ENCODE data around the gene SZT2. TPM values are rescaled to one million over a fixed set of nuclear protein-coding genes. Genes with fewer than 3 reads are reported as not detected.

SZT2 gene
- total RNA-seq, 1 experiment from 2014 or later, result 71.6 TPM

DNA sequence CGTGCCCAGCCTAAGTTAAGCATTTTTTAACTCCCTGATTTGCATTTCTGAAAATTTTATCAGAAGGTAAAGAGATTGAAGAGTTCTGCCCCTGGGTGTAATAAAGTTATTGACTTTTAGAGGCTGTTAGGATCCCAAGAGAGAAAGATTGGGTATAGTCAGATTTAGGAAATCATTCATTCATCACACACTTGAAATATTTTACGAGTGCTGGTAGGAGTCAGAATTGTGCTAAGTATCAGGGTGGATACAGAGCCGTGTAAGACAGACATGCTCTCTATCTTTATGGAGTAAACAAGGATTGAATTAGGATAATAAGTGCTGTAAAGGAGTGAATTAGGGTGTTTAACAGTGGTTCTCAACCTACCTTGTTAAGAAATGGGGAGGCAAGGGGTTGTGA lies 3.0 kb downstream of the SZT2 start:
- CTCF ChIA-PET, result no interaction called here
- POLR2A ChIA-PET (ENCODE audit: unreplicated experiment), result interaction anchor here (0.7 kb wide), 1 partner anchor 448 kb away, joined by 3 read pairs; no protein-coding TSS in a partner anchor
- Histone ChIP-seq H3F3A (ENCODE audit: insufficient read depth, low read depth) (peaks cover 5% of the 10 kb centered on the region; the same call in 1 of the 2 replicates), H2AFZ (no peak overlapping the region), H3K9me3 (ENCODE audit: insufficient read depth, low read depth) (no peaks in the 10 kb centered on the region), H3K27ac (no peak overlapping the region), H3K4me2 (no peak overlapping the region), H3K36me3 (ENCODE audit: low read depth) (no peaks in the 10 kb centered on the region; the same call in 1 of the 2 replicates), H4K20me1 (ENCODE audit: insufficient read depth) (0 out of 2 replicates have a peak, but pooled peaks cover 3% of the 10 kb centered on the region), H3K4me3 (no peak overlapping the region), H3K27me3 (ENCODE audit: insufficient read depth, low read depth) (no peaks in the 10 kb centered on the region), H3K79me2 (ENCODE audit: low read depth) (peaks cover 44% of the 10 kb centered on the region), H3K4me1 (replicated peaks; ENCODE audit: insufficient read depth) (peaks cover 18% of the 10 kb centered on the region), H3K9me2 (ENCODE audit: insufficient read depth) (no peaks in the 10 kb centered on the region)
- no TSS peak for BruUV-seq (replicated peaks)
- DNase-seq, result no peak
- intact Hi-C loops (cut with micrococcal nuclease; ENCODE audit: unreplicated experiment), result no loop called here
- TF ChIP-seq CTCF (conservative IDR thresholded peaks at IDR 0.05), result no peak
- TF ChIP-seq EZH2 (IDR thresholded peaks at IDR 0.05; ENCODE audit: low read depth), result no peak

GRCh38 chr1:43395523-43395922 lies 5.8 kb downstream of the SZT2 start:
- ChIA-PET CTCF (no interaction called here), POLR2A (ENCODE audit: unreplicated experiment) (interaction anchor here (0.6 to 0.7 kb wide), 2 partner anchors 188 to 911 kb away, joined by 4 to 13 read pairs; no protein-coding TSS in a partner anchor)
- no peak for DNase-seq

DNA sequence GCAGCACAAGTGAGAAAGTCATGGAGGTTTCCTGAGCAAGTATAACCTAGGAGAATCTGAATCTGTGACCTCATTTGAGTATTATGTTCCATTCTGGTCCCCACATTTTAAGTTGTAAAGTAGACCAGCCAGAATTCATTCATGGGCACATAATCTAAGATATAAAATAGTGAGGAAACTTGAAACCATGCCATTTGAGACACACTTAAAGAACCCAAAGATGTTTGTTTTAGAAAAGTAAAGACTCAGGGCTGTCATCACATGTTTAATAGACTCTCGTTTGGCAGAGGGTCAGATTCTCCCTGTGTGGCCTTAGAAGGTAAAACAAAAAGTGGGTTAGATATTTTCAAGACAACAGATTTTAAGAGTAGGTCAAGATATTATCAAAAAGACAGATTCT lies 6.4 kb downstream of the SZT2 start:
- no peak overlapping the region for H3K4me3 ChIP-seq
- no peak overlapping the region for H3K27ac ChIP-seq
- peaks cover 15% of the 10 kb centered on the region for H3K79me2 ChIP-seq (ENCODE audit: low read depth)
- H3K36me3 ChIP-seq (ENCODE audit: low read depth), result no peaks in the 10 kb centered on the region; the same call in 1 of the 2 replicates
- intact Hi-C loops (cut with micrococcal nuclease; ENCODE audit: unreplicated experiment), result no loop called here
- DNase-seq, result no peak
- H3F3A ChIP-seq (ENCODE audit: insufficient read depth, low read depth), result no peaks in the 10 kb centered on the region
- POLR2A ChIA-PET (ENCODE audit: unreplicated experiment), result no interaction called here
- H4K20me1 ChIP-seq (ENCODE audit: insufficient read depth), result no peaks in the 10 kb centered on the region
- no peaks in the 10 kb centered on the region for H3K9me3 ChIP-seq (ENCODE audit: insufficient read depth, low read depth)
- no peaks in the 10 kb centered on the region for H3K9me2 ChIP-seq (ENCODE audit: insufficient read depth)
- CTCF ChIA-PET, result no interaction called here
- H3K4me2 ChIP-seq, result no peak overlapping the region
- no peaks in the 10 kb centered on the region for H3K4me1 ChIP-seq (replicated peaks; ENCODE audit: insufficient read depth)
- no TSS peak for BruUV-seq (replicated peaks)
- TF ChIP-seq CTCF (conservative IDR thresholded peaks at IDR 0.05), result no peak
- no peak for TF ChIP-seq EZH2 (IDR thresholded peaks at IDR 0.05; ENCODE audit: low read depth)
- no peak overlapping the region for H2AFZ ChIP-seq
- no peaks in the 10 kb centered on the region for H3K27me3 ChIP-seq (ENCODE audit: insufficient read depth, low read depth)

More at GRCh38 chr1:43395523-43395922, 5.8 kb downstream of the SZT2 start:
- Histone ChIP-seq H3K27ac (no peak overlapping the region), H3K4me2 (no peak overlapping the region), H2AFZ (no peak overlapping the region), H3K79me2 (ENCODE audit: low read depth) (peaks cover 20% of the 10 kb centered on the region), H3K27me3 (ENCODE audit: insufficient read depth, low read depth) (no peaks in the 10 kb centered on the region), H3K9me3 (ENCODE audit: insufficient read depth, low read depth) (no peaks in the 10 kb centered on the region), H3K36me3 (ENCODE audit: low read depth) (no peaks in the 10 kb centered on the region; the same call in 1 of the 2 replicates), H3K9me2 (ENCODE audit: insufficient read depth) (no peaks in the 10 kb centered on the region), H4K20me1 (ENCODE audit: insufficient read depth) (no peaks in the 10 kb centered on the region), H3K4me1 (replicated peaks; ENCODE audit: insufficient read depth) (peaks cover 5% of the 10 kb centered on the region; the same call in 1 of the 2 replicates), H3F3A (ENCODE audit: insufficient read depth, low read depth) (no peaks in the 10 kb centered on the region), H3K4me3 (no peak overlapping the region)
- intact Hi-C loops (cut with micrococcal nuclease; ENCODE audit: unreplicated experiment), result no loop called here
- no peak for TF ChIP-seq CTCF (conservative IDR thresholded peaks at IDR 0.05)
- TF ChIP-seq EZH2 (IDR thresholded peaks at IDR 0.05; ENCODE audit: low read depth), result no peak
- no TSS peak for BruUV-seq (replicated peaks)
